Loucy (cell line): ENCODE results near the gene CAMK2A.
A peak's percentile ranks its signal among the peaks of the same experiment; 100 is the strongest.

Experiments used
- H2AFZ ChIP-seq: fragments of 200-600 bp; sonication (generic); 2 replicates; pipeline ENCODE4 v1.6.0; 2016; ENCODE audit warnings: antibody characterized with exemption, mild to moderate bottlenecking, low read length, moderate library complexity
- H3F3A ChIP-seq: fragments of 200-600 bp; 2 replicates; pipeline ENCODE4 v1.6.0; 2016; ENCODE audit warnings: antibody characterized with exemption, low read depth, mild to moderate bottlenecking
- H3K27me3 ChIP-seq: fragments of 200-600 bp; sonication (generic); 2 replicates; pipeline ENCODE4 v1.6.1; 2014; ENCODE audit warnings: low read length, mild to moderate bottlenecking; ENCODE audit not compliant: insufficient read depth, poor library complexity, severe bottlenecking
- H3K36me3 ChIP-seq: fragments of 200-600 bp; sonication (generic); 2 replicates; pipeline ENCODE4 v1.6.1; 2016; ENCODE audit warnings: low read length; ENCODE audit not compliant: insufficient read depth
- H3K4me1 ChIP-seq: fragments of 200-600 bp; sonication (generic); 2 replicates; pipeline ENCODE4 v1.5.1; 2014; ENCODE audit warnings: low read length, mild to moderate bottlenecking; ENCODE audit not compliant: insufficient read depth, poor library complexity, severe bottlenecking
- H3K4me2 ChIP-seq: fragments of 200-600 bp; sonication (generic); 2 replicates; pipeline ENCODE4 v1.6.0; 2014; ENCODE audit warnings: antibody characterized with exemption, low read length, low read depth, mild to moderate bottlenecking; ENCODE audit not compliant: poor library complexity, severe bottlenecking
- H3K4me3 ChIP-seq: fragments of 200-600 bp; sonication (generic); 2 replicates; pipeline ENCODE4 v1.5.1; 2014; ENCODE audit warnings: low read length, mild to moderate bottlenecking, mixed read lengths; ENCODE audit not compliant: poor library complexity, severe bottlenecking
- H3K79me2 ChIP-seq: fragments of 200-600 bp; sonication (generic); 2 replicates; pipeline ENCODE4 v1.6.1; 2014; ENCODE audit warnings: low read length; ENCODE audit not compliant: insufficient read depth
- H3K9ac ChIP-seq: fragments of 200-600 bp; sonication (generic); 2 replicates; pipeline ENCODE4 v1.6.0; 2014; ENCODE audit warnings: mild to moderate bottlenecking, low read depth, low read length, moderate library complexity; ENCODE audit not compliant: poor library complexity, severe bottlenecking
- H3K9me2 ChIP-seq: fragments of 200-600 bp; sonication (generic); replicated peaks from 2 replicates; pipeline ENCODE4 v1.6.1; 2016; ENCODE audit warnings: low read depth, low read length, mixed read lengths
- H3K9me3 ChIP-seq: fragments of 200-600 bp; sonication (generic); 2 replicates; pipeline ENCODE4 v1.6.1; 2014; ENCODE audit warnings: mild to moderate bottlenecking, antibody characterized with exemption, low read length, low read depth; ENCODE audit not compliant: insufficient read depth
- H4K20me1 ChIP-seq: fragments of 200-600 bp; sonication (generic); 2 replicates; pipeline ENCODE4 v1.6.0; 2014; ENCODE audit warnings: antibody characterized with exemption, low read length, mild to moderate bottlenecking; ENCODE audit not compliant: insufficient read depth, poor library complexity, severe bottlenecking
- CTCF ChIP-seq: fragments of 200-600 bp; sonication (generic); conservative IDR thresholded peaks from 2 replicates; pipeline ENCODE4 v1.5.1; 2014; ENCODE audit warnings: mild to moderate bottlenecking, antibody characterized with exemption, low read length
- EZH2phosphoT487 ChIP-seq: fragments of 200-600 bp; IDR thresholded peaks from 2 replicates; pipeline ENCODE4 v1.6.1; 2018; ENCODE audit warnings: antibody characterized with exemption, mild to moderate bottlenecking, moderate library complexity, borderline replicate concordance

The CAMK2A gene

GRCh38 chr5:150274811-150275210 is 14.8 kb downstream of the CAMK2A start:
- Histone ChIP-seq H3K4me2 (no peak overlapping the region), H3K9ac (no peak overlapping the region), H3K4me1 (no peaks in the 10 kb centered on the region), H2AFZ (no peak overlapping the region), H3K36me3 (no peaks in the 10 kb centered on the region), H3K9me3 (no peaks in the 10 kb centered on the region), H4K20me1 (no peaks in the 10 kb centered on the region), H3F3A (no peaks in the 10 kb centered on the region), H3K79me2 (no peaks in the 10 kb centered on the region), H3K9me2 (no peaks in the 10 kb centered on the region), H3K4me3 (no peak overlapping the region), H3K27me3 (no peaks in the 10 kb centered on the region)
- TF ChIP-seq EZH2phosphoT487 (no peak), CTCF (no peak)

GRCh38 chr5:150272531-150272930 is 17.0 kb downstream of the CAMK2A start:
- H3F3A ChIP-seq, result no peaks in the 10 kb centered on the region
- no peaks in the 10 kb centered on the region for H3K79me2 ChIP-seq
- H3K36me3 ChIP-seq, result no peaks in the 10 kb centered on the region
- H3K9ac ChIP-seq, result no peak overlapping the region
- no peak overlapping the region for H3K4me3 ChIP-seq
- H3K4me2 ChIP-seq, result no peak overlapping the region
- H3K4me1 ChIP-seq, result no peaks in the 10 kb centered on the region
- H3K9me3 ChIP-seq, result no peaks in the 10 kb centered on the region
- H4K20me1 ChIP-seq, result no peaks in the 10 kb centered on the region
- no peak overlapping the region for H2AFZ ChIP-seq
- H3K9me2 ChIP-seq, result no peaks in the 10 kb centered on the region
- no peak for TF ChIP-seq EZH2phosphoT487
- peak; percentile 52 for TF ChIP-seq CTCF
- no peaks in the 10 kb centered on the region for H3K27me3 ChIP-seq

- H3K9me3 ChIP-seq, result no peaks in the 10 kb centered on the region
- no peaks in the 10 kb centered on the region for H3K9me2 ChIP-seq
- H3K4me1 ChIP-seq, result no peaks in the 10 kb centered on the region
- no peak for TF ChIP-seq EZH2phosphoT487
- no peak for TF ChIP-seq CTCF
- no peak overlapping the region for H3K4me2 ChIP-seq
- H3K36me3 ChIP-seq, result no peaks in the 10 kb centered on the region
- no peaks in the 10 kb centered on the region for H4K20me1 ChIP-seq
- no peak overlapping the region for H2AFZ ChIP-seq
- H3F3A ChIP-seq, result no peaks in the 10 kb centered on the region
- H3K79me2 ChIP-seq, result no peaks in the 10 kb centered on the region
- no peak overlapping the region for H3K9ac ChIP-seq
- H3K4me3 ChIP-seq, result no peak overlapping the region
- no peaks in the 10 kb centered on the region for H3K27me3 ChIP-seq
Observed at GRCh38 chr5:150271923-150272322, 17.6 kb downstream of the CAMK2A start.
